ENCODE results near the gene NDUFAF2. TPM values are rescaled to one million over a fixed set of nuclear protein-coding genes. Genes with fewer than 3 reads are reported as not detected.
"Not testable (repeated sequence)": the region's sequence is repeated elsewhere in the genome, so short reads cannot be mapped to it uniquely, and the experiment has no call there.

Gene NDUFAF2
- polyA plus RNA-seq, 1 donor: 39.3 TPM

- H3K27ac ChIP-seq (ENCODE audit: low read length); H3K27me3 ChIP-seq (ENCODE audit: control insufficient read depth, insufficient read depth, low read length); H3K9me3 ChIP-seq (ENCODE audit: control insufficient read depth, low read depth, low read length); H3K36me3 ChIP-seq (ENCODE audit: control insufficient read depth, insufficient read depth, low read length); H3K4me3 ChIP-seq (ENCODE audit: low read length); DNase-seq: not testable (repeated sequence)
- H3K4me1 ChIP-seq (ENCODE audit: control insufficient read depth, insufficient read depth, low read length): peaks cover 12% of the 10 kb centered on the region
- WGBS (ENCODE audit: insufficient coverage, low lambda C conversion rate): no CpG with 5 or more reads among the region's 3 CpGs
These were observed 37.1 kb downstream of the NDUFAF2 start for GRCh38 chr5:60982127-60982526.

- WGBS (ENCODE audit: insufficient coverage, low lambda C conversion rate): 87% methylated on average over 2 of the region's 4 CpGs
- no peaks in the 10 kb centered on the region for H3K4me1 ChIP-seq (ENCODE audit: control insufficient read depth, insufficient read depth, low read length)
- no peak overlapping the region for H3K27ac ChIP-seq (ENCODE audit: low read length)
- no peak overlapping the region for H3K4me3 ChIP-seq (ENCODE audit: low read length)
- peaks cover 11% of the 10 kb centered on the region for H3K36me3 ChIP-seq (ENCODE audit: control insufficient read depth, insufficient read depth, low read length)
- peaks cover 19% of the 10 kb centered on the region for H3K9me3 ChIP-seq (ENCODE audit: control insufficient read depth, low read depth, low read length)
- no peaks in the 10 kb centered on the region for H3K27me3 ChIP-seq (ENCODE audit: control insufficient read depth, insufficient read depth, low read length)
- DNase-seq: no peak
These were observed 44.8 kb downstream of the NDUFAF2 start for GRCh38 chr5:60989790-60990189.

GRCh38 chr5:60992871-60993270 is 47.9 kb downstream of the NDUFAF2 start:
- no peak overlapping the region for H3K4me3 ChIP-seq (ENCODE audit: low read length)
- DNase-seq: no peak
- H3K9me3 ChIP-seq (ENCODE audit: control insufficient read depth, low read depth, low read length): peaks cover 16% of the 10 kb centered on the region
- no peaks in the 10 kb centered on the region for H3K27me3 ChIP-seq (ENCODE audit: control insufficient read depth, insufficient read depth, low read length)
- no CpG with 5 or more reads among the region's 6 CpGs for WGBS (ENCODE audit: insufficient coverage, low lambda C conversion rate)
- H3K27ac ChIP-seq (ENCODE audit: low read length): no peak overlapping the region
- H3K36me3 ChIP-seq (ENCODE audit: control insufficient read depth, insufficient read depth, low read length): peaks cover 11% of the 10 kb centered on the region
- no peaks in the 10 kb centered on the region for H3K4me1 ChIP-seq (ENCODE audit: control insufficient read depth, insufficient read depth, low read length)

- Histone ChIP-seq H3K4me1 (ENCODE audit: control insufficient read depth, insufficient read depth, low read length) (no peaks in the 10 kb centered on the region), H3K4me3 (ENCODE audit: low read length) (no peak overlapping the region), H3K36me3 (ENCODE audit: control insufficient read depth, insufficient read depth, low read length) (peaks cover 11% of the 10 kb centered on the region), H3K27ac (ENCODE audit: low read length) (no peak overlapping the region), H3K27me3 (ENCODE audit: control insufficient read depth, insufficient read depth, low read length) (no peaks in the 10 kb centered on the region), H3K9me3 (ENCODE audit: control insufficient read depth, low read depth, low read length) (peaks cover 16% of the 10 kb centered on the region)
- no CpG with 5 or more reads among the region's 2 CpGs for WGBS (ENCODE audit: insufficient coverage, low lambda C conversion rate)
- no peak for DNase-seq
These were observed 48.4 kb downstream of the NDUFAF2 start for GRCh38 chr5:60993425-60993824.

GRCh38 chr5:60993875-60994571 is 49.0 kb downstream of the NDUFAF2 start:
- no peak overlapping the region for H3K4me3 ChIP-seq (ENCODE audit: low read length)
- DNase-seq: no peak
- H3K4me1 ChIP-seq (ENCODE audit: control insufficient read depth, insufficient read depth, low read length): no peaks in the 10 kb centered on the region
- peaks cover 16% of the 10 kb centered on the region for H3K9me3 ChIP-seq (ENCODE audit: control insufficient read depth, low read depth, low read length)
- H3K36me3 ChIP-seq (ENCODE audit: control insufficient read depth, insufficient read depth, low read length): peaks cover 11% of the 10 kb centered on the region
- H3K27ac ChIP-seq (ENCODE audit: low read length): no peak overlapping the region
- WGBS (ENCODE audit: insufficient coverage, low lambda C conversion rate): 100% methylated on average over 1 of the region's 11 CpGs
- no peaks in the 10 kb centered on the region for H3K27me3 ChIP-seq (ENCODE audit: control insufficient read depth, insufficient read depth, low read length)

GRCh38 chr5:60996368-60996767 is 51.4 kb downstream of the NDUFAF2 start:
- Histone ChIP-seq H3K27ac (ENCODE audit: low read length) (no peak overlapping the region), H3K27me3 (ENCODE audit: control insufficient read depth, insufficient read depth, low read length) (no peaks in the 10 kb centered on the region), H3K4me1 (ENCODE audit: control insufficient read depth, insufficient read depth, low read length) (no peaks in the 10 kb centered on the region), H3K36me3 (ENCODE audit: control insufficient read depth, insufficient read depth, low read length) (peaks cover 11% of the 10 kb centered on the region), H3K9me3 (ENCODE audit: control insufficient read depth, low read depth, low read length) (peaks cover 16% of the 10 kb centered on the region), H3K4me3 (ENCODE audit: low read length) (no peak overlapping the region)
- no peak for DNase-seq
- WGBS (ENCODE audit: insufficient coverage, low lambda C conversion rate): no CpG with 5 or more reads among the region's 3 CpGs

- 100% methylated on average over 1 of the region's 1 CpG for WGBS (ENCODE audit: insufficient coverage, low lambda C conversion rate)
- peaks cover 16% of the 10 kb centered on the region for H3K9me3 ChIP-seq (ENCODE audit: control insufficient read depth, low read depth, low read length)
- H3K27me3 ChIP-seq (ENCODE audit: control insufficient read depth, insufficient read depth, low read length): no peaks in the 10 kb centered on the region
- no peak for DNase-seq
- H3K36me3 ChIP-seq (ENCODE audit: control insufficient read depth, insufficient read depth, low read length): peaks cover 11% of the 10 kb centered on the region
- H3K27ac ChIP-seq (ENCODE audit: low read length): no peak overlapping the region
- H3K4me1 ChIP-seq (ENCODE audit: control insufficient read depth, insufficient read depth, low read length): no peaks in the 10 kb centered on the region
- H3K4me3 ChIP-seq (ENCODE audit: low read length): no peak overlapping the region
These were observed 52.7 kb downstream of the NDUFAF2 start for GRCh38 chr5:60997721-60998120.

GRCh38 chr5:61000887-61001286 is 55.9 kb downstream of the NDUFAF2 start:
- Histone ChIP-seq H3K27ac (ENCODE audit: low read length) (no peak overlapping the region), H3K4me3 (ENCODE audit: low read length) (no peak overlapping the region), H3K36me3 (ENCODE audit: control insufficient read depth, insufficient read depth, low read length) (no peaks in the 10 kb centered on the region), H3K4me1 (ENCODE audit: control insufficient read depth, insufficient read depth, low read length) (no peaks in the 10 kb centered on the region), H3K27me3 (ENCODE audit: control insufficient read depth, insufficient read depth, low read length) (no peaks in the 10 kb centered on the region), H3K9me3 (ENCODE audit: control insufficient read depth, low read depth, low read length) (no peaks in the 10 kb centered on the region)
- DNase-seq: no peak

GRCh38 chr5:61001647-61002046 is 56.6 kb downstream of the NDUFAF2 start:
- Histone ChIP-seq H3K27me3 (ENCODE audit: control insufficient read depth, insufficient read depth, low read length) (no peaks in the 10 kb centered on the region), H3K4me1 (ENCODE audit: control insufficient read depth, insufficient read depth, low read length) (no peaks in the 10 kb centered on the region), H3K36me3 (ENCODE audit: control insufficient read depth, insufficient read depth, low read length) (no peaks in the 10 kb centered on the region), H3K4me3 (ENCODE audit: low read length) (no peak overlapping the region), H3K9me3 (ENCODE audit: control insufficient read depth, low read depth, low read length) (no peaks in the 10 kb centered on the region), H3K27ac (ENCODE audit: low read length) (no peak overlapping the region)
- DNase-seq: no peak
- WGBS (ENCODE audit: insufficient coverage, low lambda C conversion rate): 100% methylated on average over 3 of the region's 3 CpGs

GRCh38 chr5:61002611-61003355 is 57.8 kb downstream of the NDUFAF2 start:
- Histone ChIP-seq H3K4me1 (ENCODE audit: control insufficient read depth, insufficient read depth, low read length) (no peaks in the 10 kb centered on the region), H3K36me3 (ENCODE audit: control insufficient read depth, insufficient read depth, low read length) (no peaks in the 10 kb centered on the region), H3K27ac (ENCODE audit: low read length) (no peak overlapping the region), H3K27me3 (ENCODE audit: control insufficient read depth, insufficient read depth, low read length) (no peaks in the 10 kb centered on the region), H3K4me3 (ENCODE audit: low read length) (no peak overlapping the region), H3K9me3 (ENCODE audit: control insufficient read depth, low read depth, low read length) (no peaks in the 10 kb centered on the region)
- no peak for DNase-seq
- 20% methylated on average over 1 of the region's 4 CpGs for WGBS (ENCODE audit: insufficient coverage, low lambda C conversion rate)

- Histone ChIP-seq H3K27me3 (ENCODE audit: control insufficient read depth, insufficient read depth, low read length) (no peaks in the 10 kb centered on the region), H3K9me3 (ENCODE audit: control insufficient read depth, low read depth, low read length) (no peaks in the 10 kb centered on the region), H3K36me3 (ENCODE audit: control insufficient read depth, insufficient read depth, low read length) (no peaks in the 10 kb centered on the region), H3K27ac (ENCODE audit: low read length) (no peak overlapping the region), H3K4me3 (ENCODE audit: low read length) (no peak overlapping the region), H3K4me1 (ENCODE audit: control insufficient read depth, insufficient read depth, low read length) (no peaks in the 10 kb centered on the region)
- DNase-seq: no peak
These were observed 59.4 kb downstream of the NDUFAF2 start for GRCh38 chr5:61004448-61004847.

Data from large intestine (tissue), 3 donors.